ENCODE measurements around the gene MYLK4. TPM values are rescaled to one million over a fixed set of nuclear protein-coding genes. Genes with fewer than 3 reads are reported as not detected.

MYLK4 gene
- total RNA-seq, 2 donors from 2014 or later, result 0.20 to 0.35 TPM

- no peaks in the 10 kb centered on the region for H3K9me3 ChIP-seq
- no peak overlapping the region for H3K27ac ChIP-seq
- no peak overlapping the region for H3K4me3 ChIP-seq
- H3K4me1 ChIP-seq, result no peaks in the 10 kb centered on the region
- no peak for DNase-seq
- H3K36me3 ChIP-seq, result no peaks in the 10 kb centered on the region
- TF ChIP-seq CTCF (IDR thresholded peaks at IDR 0.05), result no peak
- no peak overlapping the region for H3K9ac ChIP-seq (ENCODE audit: low read depth in 2 of 2, low read length in 2 of 2)
- no peaks in the 10 kb centered on the region for H3K27me3 ChIP-seq
- intact Hi-C loops (cut with DNase I), result no loop called here
Measured at GRCh38 chr6:2656460-2657079, 94.2 kb downstream of the MYLK4 start.

- Histone ChIP-seq H3K36me3 (no peaks in the 10 kb centered on the region), H3K9ac (ENCODE audit: low read depth in 2 of 2, low read length in 2 of 2) (no peak overlapping the region), H3K4me3 (no peak overlapping the region), H3K27ac (no peak overlapping the region), H3K9me3 (no peaks in the 10 kb centered on the region), H3K27me3 (no peaks in the 10 kb centered on the region), H3K4me1 (no peaks in the 10 kb centered on the region)
- DNase-seq, result no peak
- TF ChIP-seq CTCF (IDR thresholded peaks at IDR 0.05), result no peak
- intact Hi-C loops (cut with DNase I), result no loop called here
Measured at GRCh38 chr6:2655844-2656433, 94.8 kb downstream of the MYLK4 start.

- Histone ChIP-seq H3K4me1 (no peaks in the 10 kb centered on the region), H3K36me3 (no peaks in the 10 kb centered on the region), H3K4me3 (no peak overlapping the region), H3K27ac (no peak overlapping the region), H3K9me3 (no peaks in the 10 kb centered on the region), H3K9ac (ENCODE audit: low read depth in 2 of 2, low read length in 2 of 2) (no peak overlapping the region), H3K27me3 (no peaks in the 10 kb centered on the region)
- TF ChIP-seq CTCF (IDR thresholded peaks at IDR 0.05), result no peak
- DNase-seq, result no peak
- intact Hi-C loops (cut with DNase I), result no loop called here
Measured at GRCh38 chr6:2653369-2654032, 97.2 kb downstream of the MYLK4 start.

GRCh38 chr6:2652611-2653010, 98.1 kb downstream of the MYLK4 start:
- no peak for TF ChIP-seq CTCF (IDR thresholded peaks at IDR 0.05)
- Histone ChIP-seq H3K27me3 (no peaks in the 10 kb centered on the region), H3K9ac (ENCODE audit: low read depth in 2 of 2, low read length in 2 of 2) (no peak overlapping the region), H3K4me1 (no peaks in the 10 kb centered on the region), H3K27ac (no peak overlapping the region), H3K9me3 (no peaks in the 10 kb centered on the region), H3K36me3 (no peaks in the 10 kb centered on the region), H3K4me3 (no peak overlapping the region)
- intact Hi-C loops (cut with DNase I), result no loop called here
- no peak for DNase-seq

GRCh38 chr6:2651961-2652360, 98.8 kb downstream of the MYLK4 start:
- intact Hi-C loops (cut with DNase I), result no loop called here

More at GRCh38 chr6:2651961-2652360, 98.8 kb downstream of the MYLK4 start:
- H3K9me3 ChIP-seq, result no peaks in the 10 kb centered on the region
- no peaks in the 10 kb centered on the region for H3K36me3 ChIP-seq
- H3K27me3 ChIP-seq, result no peaks in the 10 kb centered on the region
- no peak overlapping the region for H3K4me3 ChIP-seq
- no peak for DNase-seq
- H3K9ac ChIP-seq (ENCODE audit: low read depth in 2 of 2, low read length in 2 of 2), result no peak overlapping the region
- no peak for TF ChIP-seq CTCF (IDR thresholded peaks at IDR 0.05)
- H3K4me1 ChIP-seq, result no peaks in the 10 kb centered on the region
- H3K27ac ChIP-seq, result no peak overlapping the region
